ENCODE data around the gene MYO5B.

MYO5B gene

GRCh38 chr18:49842656-49843055, 352.3 kb downstream of the MYO5B start:
- no peak overlapping the region for H3K9ac ChIP-seq
- H3K79me2 ChIP-seq (ENCODE audit: insufficient read depth, low read depth): no peaks in the 10 kb centered on the region
- H4K20me1 ChIP-seq (ENCODE audit: insufficient read depth): no peaks in the 10 kb centered on the region
- no peaks in the 10 kb centered on the region for H3K36me3 ChIP-seq (ENCODE audit: insufficient read depth)
- H3K4me1 ChIP-seq (ENCODE audit: low read depth, poor library complexity, severe bottlenecking): peaks cover 15% of the 10 kb centered on the region
- H3K27ac ChIP-seq: no peak overlapping the region
- no peaks in the 10 kb centered on the region for H3K27me3 ChIP-seq (ENCODE audit: insufficient read depth, low read depth)
- no peak overlapping the region for H2AFZ ChIP-seq (ENCODE audit: low read depth)
- no peak overlapping the region for H3K4me2 ChIP-seq
- no peak overlapping the region for H3K4me3 ChIP-seq (IDR thresholded peaks at IDR 0.05; ENCODE audit: insufficient read depth, low read depth, low read length)
- TF ChIP-seq, protein P1, sequence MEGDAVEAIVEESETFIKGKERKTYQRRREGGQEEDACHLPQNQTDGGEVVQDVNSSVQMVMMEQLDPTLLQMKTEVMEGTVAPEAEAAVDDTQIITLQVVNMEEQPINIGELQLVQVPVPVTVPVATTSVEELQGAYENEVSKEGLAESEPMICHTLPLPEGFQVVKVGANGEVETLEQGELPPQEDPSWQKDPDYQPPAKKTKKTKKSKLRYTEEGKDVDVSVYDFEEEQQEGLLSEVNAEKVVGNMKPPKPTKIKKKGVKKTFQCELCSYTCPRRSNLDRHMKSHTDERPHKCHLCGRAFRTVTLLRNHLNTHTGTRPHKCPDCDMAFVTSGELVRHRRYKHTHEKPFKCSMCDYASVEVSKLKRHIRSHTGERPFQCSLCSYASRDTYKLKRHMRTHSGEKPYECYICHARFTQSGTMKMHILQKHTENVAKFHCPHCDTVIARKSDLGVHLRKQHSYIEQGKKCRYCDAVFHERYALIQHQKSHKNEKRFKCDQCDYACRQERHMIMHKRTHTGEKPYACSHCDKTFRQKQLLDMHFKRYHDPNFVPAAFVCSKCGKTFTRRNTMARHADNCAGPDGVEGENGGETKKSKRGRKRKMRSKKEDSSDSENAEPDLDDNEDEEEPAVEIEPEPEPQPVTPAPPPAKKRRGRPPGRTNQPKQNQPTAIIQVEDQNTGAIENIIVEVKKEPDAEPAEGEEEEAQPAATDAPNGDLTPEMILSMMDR (conservative IDR thresholded peaks at IDR 0.05; ENCODE audit: low read depth, low read length): no peak

DNA sequence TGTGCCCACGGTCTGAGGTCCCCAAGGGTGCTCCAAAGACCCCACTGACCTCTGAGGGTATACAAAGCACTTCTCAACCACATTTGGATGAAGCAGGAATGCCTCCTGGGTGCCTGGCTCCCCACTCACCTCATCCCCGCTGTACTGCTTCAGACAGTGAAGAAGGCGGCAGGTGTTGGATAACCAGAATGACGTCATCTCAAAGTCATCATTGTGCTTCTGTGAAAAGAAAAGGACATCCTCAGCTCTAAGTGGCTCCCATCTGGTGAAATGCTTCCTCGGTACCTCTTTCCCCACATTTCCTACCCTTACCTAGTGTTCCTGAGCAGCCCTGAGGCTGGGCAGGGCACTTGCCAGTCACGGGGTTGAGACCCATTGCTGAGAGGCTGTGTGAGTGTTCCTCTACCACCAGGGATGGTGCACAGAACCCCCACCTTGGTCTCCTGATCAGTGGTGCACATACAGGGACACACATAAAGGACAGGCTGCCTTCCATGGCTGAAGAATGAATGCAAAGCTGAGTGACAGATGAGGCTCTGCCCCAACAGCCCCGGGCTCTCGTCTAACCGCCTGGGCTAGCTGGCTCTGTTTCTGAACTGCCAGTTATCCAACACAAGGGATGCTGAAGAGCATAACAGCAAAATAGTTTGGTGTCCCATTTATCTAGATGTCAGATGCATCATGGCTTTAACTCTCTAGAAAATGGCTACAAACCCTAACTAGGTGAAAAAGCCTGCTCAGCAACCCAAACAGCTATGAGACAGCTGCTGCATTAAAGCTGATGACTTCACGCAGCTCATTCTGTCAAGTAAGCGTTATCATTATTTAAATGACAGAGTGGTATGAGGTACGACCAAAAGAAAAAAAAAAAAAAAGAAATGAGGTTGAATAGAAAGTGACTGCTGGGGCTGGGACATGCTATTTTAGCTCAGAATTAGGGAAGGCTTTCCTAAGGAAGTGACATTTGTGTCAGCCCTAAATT, 353.4 kb downstream of the MYO5B start:
- H2AFZ ChIP-seq (ENCODE audit: low read depth): no peak overlapping the region
- TF ChIP-seq, protein P1 (conservative IDR thresholded peaks at IDR 0.05; ENCODE audit: low read depth, low read length): no peak
- no peak overlapping the region for H3K27ac ChIP-seq
- H3K27me3 ChIP-seq (ENCODE audit: insufficient read depth, low read depth): no peaks in the 10 kb centered on the region
- peaks cover 15% of the 10 kb centered on the region for H3K4me1 ChIP-seq (ENCODE audit: low read depth, poor library complexity, severe bottlenecking)
- H3K79me2 ChIP-seq (ENCODE audit: insufficient read depth, low read depth): no peaks in the 10 kb centered on the region
- H3K4me2 ChIP-seq: no peak overlapping the region
- H3K36me3 ChIP-seq (ENCODE audit: insufficient read depth): no peaks in the 10 kb centered on the region
- H3K9ac ChIP-seq: no peak overlapping the region
- H3K4me3 ChIP-seq (IDR thresholded peaks at IDR 0.05; ENCODE audit: insufficient read depth, low read depth, low read length): no peak overlapping the region
- no peaks in the 10 kb centered on the region for H4K20me1 ChIP-seq (ENCODE audit: insufficient read depth)

GRCh38 chr18:49839012-49839411, 355.9 kb downstream of the MYO5B start:
- H3K9ac ChIP-seq: no peak overlapping the region
- H4K20me1 ChIP-seq (ENCODE audit: insufficient read depth): no peaks in the 10 kb centered on the region
- H3K27me3 ChIP-seq (ENCODE audit: insufficient read depth, low read depth): no peaks in the 10 kb centered on the region
- H3K4me2 ChIP-seq: no peak overlapping the region
- H3K79me2 ChIP-seq (ENCODE audit: insufficient read depth, low read depth): no peaks in the 10 kb centered on the region
- no peaks in the 10 kb centered on the region for H3K36me3 ChIP-seq (ENCODE audit: insufficient read depth)
- TF ChIP-seq, protein P1 (conservative IDR thresholded peaks at IDR 0.05; ENCODE audit: low read depth, low read length): no peak
- no peak overlapping the region for H2AFZ ChIP-seq (ENCODE audit: low read depth)
- peaks cover 11% of the 10 kb centered on the region for H3K4me1 ChIP-seq (ENCODE audit: low read depth, poor library complexity, severe bottlenecking)
- H3K4me3 ChIP-seq (IDR thresholded peaks at IDR 0.05; ENCODE audit: insufficient read depth, low read depth, low read length): no peak overlapping the region
- H3K27ac ChIP-seq: no peak overlapping the region

DNA sequence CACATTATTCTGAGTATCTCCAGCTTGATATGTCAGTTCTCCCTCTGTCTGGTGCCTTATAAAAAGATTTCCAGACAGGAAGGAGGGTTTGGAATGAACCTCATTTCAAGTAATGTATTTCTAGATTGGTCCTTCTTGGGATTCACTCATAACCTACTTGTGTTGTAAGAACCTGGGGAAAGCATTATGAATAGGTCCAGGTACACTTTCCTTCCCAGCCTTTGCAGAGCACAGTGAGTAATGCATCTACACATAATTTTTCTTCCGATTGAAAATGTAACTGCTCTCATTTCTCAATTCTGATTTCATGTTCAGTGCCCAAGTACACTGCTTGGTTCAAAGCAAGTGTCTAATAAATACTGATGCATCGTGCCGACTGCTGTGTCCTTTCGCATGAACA, 356.6 kb downstream of the MYO5B start:
- Histone ChIP-seq H3K27ac (no peak overlapping the region), H3K4me2 (no peak overlapping the region), H2AFZ (ENCODE audit: low read depth) (no peak overlapping the region)

More for the DNA sequence above, 356.6 kb downstream of the MYO5B start:
- H3K4me1 ChIP-seq (ENCODE audit: low read depth, poor library complexity, severe bottlenecking): peaks cover 4% of the 10 kb centered on the region
- no peak overlapping the region for H3K9ac ChIP-seq
- TF ChIP-seq, protein P1 (conservative IDR thresholded peaks at IDR 0.05; ENCODE audit: low read depth, low read length): no peak
- no peaks in the 10 kb centered on the region for H4K20me1 ChIP-seq (ENCODE audit: insufficient read depth)
- H3K27me3 ChIP-seq (ENCODE audit: insufficient read depth, low read depth): no peaks in the 10 kb centered on the region
- no peaks in the 10 kb centered on the region for H3K79me2 ChIP-seq (ENCODE audit: insufficient read depth, low read depth)
- no peak overlapping the region for H3K4me3 ChIP-seq (IDR thresholded peaks at IDR 0.05; ENCODE audit: insufficient read depth, low read depth, low read length)
- H3K36me3 ChIP-seq (ENCODE audit: insufficient read depth): no peaks in the 10 kb centered on the region
